Measurements from ENCODE around the gene FES. TPM values are rescaled to one million over a fixed set of nuclear protein-coding genes. Genes with fewer than 3 reads are reported as not detected.
A peak's percentile ranks its signal among the peaks of the same experiment; 100 is the strongest.

Gene FES
- total RNA-seq, 2 experiments from 2014 or later = 12.2 to 15.6 TPM

GRCh38 chr15:90882781-90883525 lies 1.4 kb upstream of the FES start:
- POLR2A ChIA-PET = interaction anchor here (0.6 to 1.4 kb wide), 2 partner anchors 12 to 46 kb away, joined by 4 read pairs; no protein-coding TSS in a partner anchor
- Mint-ChIP-seq H3K27ac (no peak overlapping the region), H3K4me3 (no peak overlapping the region), H3K4me1 (peaks cover 12% of the 10 kb centered on the region), H3K9me3 (ENCODE audit: low read depth) (no peaks in the 10 kb centered on the region), H3K27me3 (peaks cover 3% of the 10 kb centered on the region), H3K36me3 (ENCODE audit: low read depth) (peaks cover 30% of the 10 kb centered on the region)
- ATAC-seq (peak; percentile 0), DNase-seq (peak; percentile 32)
- intact Hi-C loops (cut with DNase I, micrococcal nuclease) = loop anchor here in 1 of 2 experiments (10.0 kb wide), 1 partner anchor 188 kb away; no protein-coding TSS in a partner anchor
- CTCF ChIA-PET = interaction anchor here (0.5 to 2.4 kb wide), 2 partner anchors 71 to 741 kb away, joined by 3 to 7 read pairs; no protein-coding TSS in a partner anchor

GRCh38 chr15:90883526-90883975 lies 753 bp upstream of the FES start:
- ATAC-seq (peak; percentile 6), DNase-seq (peak; percentile 39)
- H3K27ac Mint-ChIP-seq = no peak overlapping the region
- no peaks in the 10 kb centered on the region for H3K9me3 Mint-ChIP-seq (ENCODE audit: low read depth)
- H3K4me1 Mint-ChIP-seq = peaks cover 12% of the 10 kb centered on the region
- H3K27me3 Mint-ChIP-seq = peaks cover 3% of the 10 kb centered on the region
- intact Hi-C loops (cut with DNase I, micrococcal nuclease) = loop anchor here in 1 of 2 experiments (10.0 kb wide), 1 partner anchor 189 kb away; no protein-coding TSS in a partner anchor
- ChIA-PET CTCF (interaction anchor here (0.5 to 2.4 kb wide), 2 partner anchors 72 to 741 kb away, joined by 3 to 7 read pairs; no protein-coding TSS in a partner anchor), POLR2A (no interaction called here)
- H3K36me3 Mint-ChIP-seq (ENCODE audit: low read depth) = peaks cover 27% of the 10 kb centered on the region
- no peak overlapping the region for H3K4me3 Mint-ChIP-seq

- peak overlapping the region; percentile 51 for H3K27ac Mint-ChIP-seq
- peaks cover 18% of the 10 kb centered on the region for H3K36me3 Mint-ChIP-seq (ENCODE audit: low read depth)
- peaks cover 3% of the 10 kb centered on the region for H3K27me3 Mint-ChIP-seq
- peaks cover 12% of the 10 kb centered on the region for H3K4me1 Mint-ChIP-seq
- intact Hi-C loops (cut with DNase I, micrococcal nuclease) = loop anchor here (2.0 to 10.0 kb wide), 3 partner anchors 78 to 223 kb away; no protein-coding TSS in a partner anchor
- ChIA-PET CTCF (interaction anchor here (0.5 to 3.3 kb wide), 31 partner anchors 10 to 564 kb away, joined by 3 to 31 read pairs (median 5); partner anchors contain the start of genes BLM, HDDC3, MAN2A2 and UNC45A), POLR2A (interaction anchor here (0.7 to 1.1 kb wide), 3 partner anchors 15 to 168 kb away, joined by 3 to 5 read pairs (median 3); partner anchors contain the start of genes BLM and MAN2A2)
- ATAC-seq = peak; percentile 9
- H3K9me3 Mint-ChIP-seq (ENCODE audit: low read depth) = no peaks in the 10 kb centered on the region
- no peak overlapping the region for H3K4me3 Mint-ChIP-seq
- DNase-seq = no peak
These were observed 571 bp downstream of the FES start for GRCh38 chr15:90884719-90885431.

- peak; percentile 43 for ATAC-seq
- intact Hi-C loops (cut with DNase I, micrococcal nuclease) = loop anchor here (1.0 to 10.0 kb wide), 8 partner anchors 67 to 565 kb away; partner anchors contain the start of gene BLM (in 1 of the 2)
These were observed 1.4 kb downstream of the FES start for GRCh38 chr15:90885432-90886290.

GRCh38 chr15:90886291-90886614 lies 1.9 kb downstream of the FES start:
- CTCF ChIA-PET = interaction anchor here (0.6 to 3.3 kb wide), 51 partner anchors 9 to 567 kb away, joined by 3 to 31 read pairs (median 4); partner anchors contain the start of genes BLM, HDDC3 and UNC45A
- Mint-ChIP-seq H3K4me1 (peaks cover 12% of the 10 kb centered on the region), H3K36me3 (ENCODE audit: low read depth) (peaks cover 12% of the 10 kb centered on the region), H3K4me3 (no peak overlapping the region), H3K27me3 (peaks cover 3% of the 10 kb centered on the region), H3K27ac (peak overlapping the region; percentile 31), H3K9me3 (ENCODE audit: low read depth) (no peaks in the 10 kb centered on the region)
- ATAC-seq (no peak), DNase-seq (no peak)
- POLR2A ChIA-PET = interaction anchor here (1.0 to 1.1 kb wide), 2 partner anchors 8 to 17 kb away, joined by 4 to 5 read pairs; no protein-coding TSS in a partner anchor
- intact Hi-C loops (cut with DNase I, micrococcal nuclease) = loop anchor here (1.0 to 10.0 kb wide), 7 partner anchors 68 to 565 kb away; partner anchors contain the start of gene BLM (in 1 of the 2)

More at GRCh38 chr15:90885432-90886290, 1.4 kb downstream of the FES start:
- ChIA-PET POLR2A (interaction anchor here (0.7 to 1.1 kb wide), 4 partner anchors 9 to 169 kb away, joined by 3 to 5 read pairs (median 4); partner anchors contain the start of genes BLM and MAN2A2), CTCF (interaction anchor here (0.6 to 3.3 kb wide), 65 partner anchors 9 to 566 kb away, joined by 3 to 31 read pairs (median 4); partner anchors contain the start of genes BLM, HDDC3 and UNC45A)
- peak; percentile 90 for DNase-seq
- H3K9me3 Mint-ChIP-seq (ENCODE audit: low read depth) = no peaks in the 10 kb centered on the region
- H3K27ac Mint-ChIP-seq = peak overlapping the region; percentile 51
- peaks cover 3% of the 10 kb centered on the region for H3K27me3 Mint-ChIP-seq
- H3K36me3 Mint-ChIP-seq (ENCODE audit: low read depth) = peaks cover 14% of the 10 kb centered on the region
- no peak overlapping the region for H3K4me3 Mint-ChIP-seq
- peaks cover 12% of the 10 kb centered on the region for H3K4me1 Mint-ChIP-seq

GRCh38 chr15:90887037-90887481 lies 2.8 kb downstream of the FES start:
- DNase-seq = no peak
- no peak overlapping the region for H3K27ac Mint-ChIP-seq
- H3K4me3 Mint-ChIP-seq = no peak overlapping the region
- POLR2A ChIA-PET = no interaction called here
- CTCF ChIA-PET = interaction anchor here (0.9 to 3.3 kb wide), 19 partner anchors 8 to 568 kb away, joined by 3 to 31 read pairs (median 5); partner anchors contain the start of genes BLM, HDDC3 and UNC45A
- H3K27me3 Mint-ChIP-seq = peaks cover 3% of the 10 kb centered on the region
- ATAC-seq = no peak
- peaks cover 11% of the 10 kb centered on the region for H3K36me3 Mint-ChIP-seq (ENCODE audit: low read depth)
- H3K4me1 Mint-ChIP-seq = peaks cover 12% of the 10 kb centered on the region
- intact Hi-C loops (cut with DNase I, micrococcal nuclease) = loop anchor here (2.0 to 10.0 kb wide), 3 partner anchors 192 to 566 kb away; no protein-coding TSS in a partner anchor
- no peaks in the 10 kb centered on the region for H3K9me3 Mint-ChIP-seq (ENCODE audit: low read depth)

GRCh38 chr15:90889313-90889730 lies 5.0 kb downstream of the FES start:
- Mint-ChIP-seq H3K4me1 (peaks cover 12% of the 10 kb centered on the region), H3K36me3 (ENCODE audit: low read depth) (peaks cover 5% of the 10 kb centered on the region), H3K27me3 (peaks cover 3% of the 10 kb centered on the region), H3K27ac (no peak overlapping the region), H3K4me3 (no peak overlapping the region), H3K9me3 (ENCODE audit: low read depth) (no peaks in the 10 kb centered on the region)
- no peak for DNase-seq
- intact Hi-C loops (cut with DNase I, micrococcal nuclease) = loop anchor here (5.0 to 10.0 kb wide), 2 partner anchors 195 to 227 kb away; no protein-coding TSS in a partner anchor
- ATAC-seq = no peak
- CTCF ChIA-PET = interaction anchor here (0.8 to 1.7 kb wide), 4 partner anchors 13 to 588 kb away, joined by 3 to 6 read pairs (median 3); partner anchors contain the start of gene MAN2A2
- POLR2A ChIA-PET = no interaction called here

GRCh38 chr15:90889736-90890456 lies 5.6 kb downstream of the FES start:
- H3K9me3 Mint-ChIP-seq (ENCODE audit: low read depth) = no peaks in the 10 kb centered on the region
- ChIA-PET POLR2A (no interaction called here), CTCF (interaction anchor here (0.8 to 1.7 kb wide), 4 partner anchors 13 to 588 kb away, joined by 3 to 6 read pairs (median 3); partner anchors contain the start of gene MAN2A2)
- H3K4me3 Mint-ChIP-seq = no peak overlapping the region
- ATAC-seq (no peak), DNase-seq (no peak)
- peaks cover 11% of the 10 kb centered on the region for H3K4me1 Mint-ChIP-seq
- H3K36me3 Mint-ChIP-seq (ENCODE audit: low read depth) = peaks cover 5% of the 10 kb centered on the region
- H3K27ac Mint-ChIP-seq = no peak overlapping the region
- peaks cover 2% of the 10 kb centered on the region for H3K27me3 Mint-ChIP-seq
- intact Hi-C loops (cut with DNase I, micrococcal nuclease) = loop anchor here (5.0 to 10.0 kb wide), 2 partner anchors 195 to 228 kb away; no protein-coding TSS in a partner anchor

GRCh38 chr15:90890839-90891238 lies 6.5 kb downstream of the FES start:
- DNase-seq = no peak
- Mint-ChIP-seq H3K27ac (no peak overlapping the region), H3K36me3 (ENCODE audit: low read depth) (peaks cover 5% of the 10 kb centered on the region), H3K4me3 (no peak overlapping the region), H3K9me3 (ENCODE audit: low read depth) (no peaks in the 10 kb centered on the region), H3K4me1 (peaks cover 2% of the 10 kb centered on the region), H3K27me3 (no peaks in the 10 kb centered on the region)
- CTCF ChIA-PET = no interaction called here
- ATAC-seq = no peak
- POLR2A ChIA-PET = no interaction called here
- intact Hi-C loops (cut with DNase I, micrococcal nuclease) = no loop called here
